Left ventricle myocardium inferior (tissue), 1 donor: Measurements from ENCODE around the gene KTN1. TPM values are rescaled to one million over a fixed set of nuclear protein-coding genes. Genes with fewer than 3 reads are reported as not detected.

Experiments used
- DNase-seq: peaks from one replicate; pipeline ENCODE4 v3.0.0-alpha.2; 2020
- H3K27ac ChIP-seq: fragments of 200-600 bp; replicated peaks from 2 replicates; pipeline ENCODE4 v1.8.0; 2021
- H3K27me3 ChIP-seq: fragments of 200-600 bp; 2 replicates; pipeline ENCODE4 v1.8.0; 2021; ENCODE audit warnings: low read depth
- H3K36me3 ChIP-seq: fragments of 200-600 bp; 2 replicates; pipeline ENCODE4 v1.8.0; 2021
- H3K4me1 ChIP-seq: fragments of 200-600 bp; 2 replicates; pipeline ENCODE4 v1.8.0; 2021
- H3K4me3 ChIP-seq: fragments of 200-600 bp; 2 replicates; pipeline ENCODE4 v1.8.0; 2021; ENCODE audit warnings: mild to moderate bottlenecking, moderate library complexity
- H3K9me3 ChIP-seq: fragments of 200-600 bp; replicated peaks from 2 replicates; pipeline ENCODE4 v1.8.0; 2021
- intact Hi-C: fragments of 100-400 bp; cut with micrococcal nuclease; formaldehyde crosslinking; loops from one replicate; pipeline ENCODE4 v1.11.0; 2022
- total RNA-seq: library from RNA; stranded (reverse); fragmentation: NEBNext Ultra II Directional; extraction: Animal tissue kit (Norgen Biotek cat#: 25700); gene quantifications from one replicate; pipeline ENCODE4 v1.2.1, GENCODE V29; 2021
- TF ChIP-seq, protein P1 (sequence below): fragments of 200-600 bp; IDR thresholded peaks from 2 replicates; pipeline ENCODE4 v1.8.0; 2021; ENCODE audit warnings: antibody characterized with exemption, mild to moderate bottlenecking, borderline replicate concordance
- donor health status: DM: no; HTN: yes; CAD: no; lungs with severe emphysema.

KTN1 gene
- total RNA-seq, 1 donor from 2014 or later = 294 TPM

DNA sequence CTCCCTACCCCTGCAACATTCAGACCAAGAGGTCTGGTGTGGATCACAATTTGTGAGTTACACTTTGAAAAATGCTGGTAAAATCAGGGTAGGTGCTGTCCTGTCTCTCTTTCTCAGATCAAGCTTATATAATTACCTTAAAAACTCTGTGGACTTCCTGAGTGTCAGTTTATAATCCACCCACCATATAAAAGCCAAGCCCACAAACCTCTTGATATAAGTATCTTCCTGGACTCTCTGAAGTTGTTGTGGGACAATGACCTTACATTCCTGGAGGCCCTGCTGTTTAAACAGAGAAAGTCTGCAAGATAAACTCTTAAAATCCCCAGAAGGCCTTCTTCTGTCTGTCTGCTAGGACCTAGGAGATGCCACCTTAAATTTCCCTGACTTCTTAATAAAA lies 11.4 kb upstream of the KTN1 start:
- Histone ChIP-seq H3K27me3 (no peaks in the 10 kb centered on the region), H3K4me3 (no peak overlapping the region), H3K9me3 (no peaks in the 10 kb centered on the region), H3K36me3 (no peaks in the 10 kb centered on the region), H3K4me1 (peaks cover 18% of the 10 kb centered on the region), H3K27ac (no peak overlapping the region)
- TF ChIP-seq, protein P1, sequence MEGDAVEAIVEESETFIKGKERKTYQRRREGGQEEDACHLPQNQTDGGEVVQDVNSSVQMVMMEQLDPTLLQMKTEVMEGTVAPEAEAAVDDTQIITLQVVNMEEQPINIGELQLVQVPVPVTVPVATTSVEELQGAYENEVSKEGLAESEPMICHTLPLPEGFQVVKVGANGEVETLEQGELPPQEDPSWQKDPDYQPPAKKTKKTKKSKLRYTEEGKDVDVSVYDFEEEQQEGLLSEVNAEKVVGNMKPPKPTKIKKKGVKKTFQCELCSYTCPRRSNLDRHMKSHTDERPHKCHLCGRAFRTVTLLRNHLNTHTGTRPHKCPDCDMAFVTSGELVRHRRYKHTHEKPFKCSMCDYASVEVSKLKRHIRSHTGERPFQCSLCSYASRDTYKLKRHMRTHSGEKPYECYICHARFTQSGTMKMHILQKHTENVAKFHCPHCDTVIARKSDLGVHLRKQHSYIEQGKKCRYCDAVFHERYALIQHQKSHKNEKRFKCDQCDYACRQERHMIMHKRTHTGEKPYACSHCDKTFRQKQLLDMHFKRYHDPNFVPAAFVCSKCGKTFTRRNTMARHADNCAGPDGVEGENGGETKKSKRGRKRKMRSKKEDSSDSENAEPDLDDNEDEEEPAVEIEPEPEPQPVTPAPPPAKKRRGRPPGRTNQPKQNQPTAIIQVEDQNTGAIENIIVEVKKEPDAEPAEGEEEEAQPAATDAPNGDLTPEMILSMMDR = no peak
- intact Hi-C loops = no loop called here
- DNase-seq = no peak

DNA sequence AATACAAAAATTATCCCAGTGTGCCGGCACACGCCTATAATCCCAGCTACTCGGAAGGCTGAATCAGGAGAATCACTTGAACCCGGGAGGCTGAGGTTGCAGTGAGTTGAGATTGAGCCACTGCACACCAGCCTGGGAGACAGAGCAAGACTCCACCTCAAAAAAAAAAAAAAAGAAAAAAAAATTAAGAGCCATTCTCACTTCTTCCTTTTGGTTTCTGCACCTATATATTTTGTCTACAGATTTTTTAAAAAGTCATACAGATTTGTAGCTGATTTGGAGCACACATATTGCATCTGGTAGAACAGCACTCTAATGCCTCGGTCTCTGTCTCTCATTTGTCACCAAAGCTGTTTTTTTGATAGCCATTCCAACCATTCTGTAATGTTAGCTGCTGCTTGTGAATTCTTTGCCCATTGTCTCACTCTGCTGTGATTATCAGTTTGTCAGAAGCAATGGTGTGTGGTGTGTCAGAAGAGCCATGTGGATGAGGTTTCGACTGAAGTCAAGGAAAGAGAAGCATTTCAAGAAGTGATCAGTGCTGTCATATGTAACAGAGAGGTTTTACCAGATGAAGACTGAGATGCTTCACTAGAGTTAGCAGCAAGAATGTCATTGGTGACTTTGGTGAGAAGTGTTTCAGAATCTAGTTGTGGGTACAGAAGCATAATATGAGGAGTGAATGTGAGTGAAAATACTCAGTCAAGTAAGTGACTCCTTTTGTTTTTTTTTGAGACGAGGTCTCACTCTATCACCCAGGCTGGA lies 8.7 kb upstream of the KTN1 start:
- H3K9me3 ChIP-seq = no peaks in the 10 kb centered on the region
- H3K36me3 ChIP-seq = no peaks in the 10 kb centered on the region
- TF ChIP-seq, protein P1 = no peak
- DNase-seq = no peak
- H3K4me1 ChIP-seq = peaks cover 18% of the 10 kb centered on the region
- H3K4me3 ChIP-seq = no peak overlapping the region
- intact Hi-C loops = no loop called here
- no peak overlapping the region for H3K27ac ChIP-seq
- H3K27me3 ChIP-seq = no peaks in the 10 kb centered on the region

DNA sequence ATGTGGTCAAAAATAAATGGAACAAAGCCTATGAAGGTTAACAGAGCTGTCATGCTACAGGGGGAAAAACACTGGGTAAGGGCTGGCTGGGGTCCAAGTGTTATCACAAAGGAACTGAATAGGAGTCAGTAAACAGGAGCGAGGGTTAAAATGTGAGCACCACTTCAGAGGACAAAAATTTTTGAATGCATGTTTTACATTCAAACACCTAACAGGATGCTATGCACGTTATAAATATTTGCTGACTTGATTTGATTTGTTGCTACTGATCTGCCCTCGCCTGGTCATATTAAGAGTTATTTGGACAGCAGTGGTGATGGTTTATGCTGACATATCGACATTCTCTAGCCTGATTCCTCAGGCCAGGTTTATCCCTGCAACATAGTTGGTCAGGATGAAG lies 7.4 kb upstream of the KTN1 start:
- no peak overlapping the region for H3K4me3 ChIP-seq
- H3K9me3 ChIP-seq = no peaks in the 10 kb centered on the region
- TF ChIP-seq, protein P1 = peak; percentile 14
- no peaks in the 10 kb centered on the region for H3K36me3 ChIP-seq
- peaks cover 18% of the 10 kb centered on the region for H3K4me1 ChIP-seq
- H3K27ac ChIP-seq = no peak overlapping the region
- no peaks in the 10 kb centered on the region for H3K27me3 ChIP-seq
- intact Hi-C loops = no loop called here
- DNase-seq = no peak

DNA sequence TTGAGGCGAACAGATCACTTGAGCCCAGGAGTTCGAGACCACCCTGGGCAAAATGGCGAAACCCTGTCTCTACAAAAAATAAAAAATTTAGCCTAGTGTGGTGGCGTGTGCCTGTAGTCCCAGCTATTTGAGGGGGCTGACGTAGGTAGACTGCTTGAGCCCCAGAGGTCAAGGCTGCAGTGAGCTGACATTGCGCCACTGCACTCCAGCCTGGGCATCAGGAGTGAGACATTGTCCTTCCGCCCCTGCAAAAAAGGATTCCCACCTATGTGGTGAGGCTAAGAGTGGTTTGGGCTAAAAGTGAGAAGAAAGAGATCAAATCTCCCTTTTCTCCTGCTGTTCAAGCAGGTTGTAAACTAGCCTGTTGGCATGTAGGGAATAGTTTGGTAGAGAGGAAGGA lies 5.0 kb upstream of the KTN1 start:
- TF ChIP-seq, protein P1 = no peak
- H3K27me3 ChIP-seq = no peaks in the 10 kb centered on the region
- H3K27ac ChIP-seq = no peak overlapping the region
- no peak for DNase-seq
- no peaks in the 10 kb centered on the region for H3K9me3 ChIP-seq
- H3K4me3 ChIP-seq = no peak overlapping the region
- H3K36me3 ChIP-seq = no peaks in the 10 kb centered on the region
- intact Hi-C loops = no loop called here
- H3K4me1 ChIP-seq = peaks cover 30% of the 10 kb centered on the region

GRCh38 chr14:55577229-55577628 lies 2.8 kb upstream of the KTN1 start:
- Histone ChIP-seq H3K4me1 (peaks cover 46% of the 10 kb centered on the region), H3K9me3 (no peaks in the 10 kb centered on the region), H3K27ac (no peak overlapping the region), H3K27me3 (no peaks in the 10 kb centered on the region), H3K4me3 (no peak overlapping the region), H3K36me3 (no peaks in the 10 kb centered on the region)
- DNase-seq = no peak
- TF ChIP-seq, protein P1 = no peak
- intact Hi-C loops = no loop called here
